K562 (cell line): ENCODE data around the gene CERS2. TPM values are rescaled to one million over a fixed set of nuclear protein-coding genes. Genes with fewer than 3 reads are reported as not detected.

Experiments
- ARID2 ChIP-seq: fragments of 450-650 bp; IDR thresholded peaks from 2 replicates; pipeline ENCODE4 v1.6.1; 2017; ENCODE audit warnings: antibody characterized with exemption, mild to moderate bottlenecking
- CTCF ChIP-seq, 3 experiments: IDR thresholded peaks in 2 of 3; conservative IDR thresholded peaks in 1 of 3; 2 replicates each; pipeline ENCODE4 v1.5.1; 2011 to 2012; ENCODE audit warnings: low read length in 3 of 3, mild to moderate bottlenecking in 3 of 3, control low read depth in 2 of 3, improper control_type of control experiment in 1 of 3, inconsistent platforms in 1 of 3, low read depth in 1 of 3, mixed read lengths in 1 of 3, moderate library complexity in 1 of 3; ENCODE audit not compliant: insufficient read depth in 2 of 3
- DPF2 ChIP-seq: fragments of 450-650 bp; IDR thresholded peaks from 2 replicates; pipeline ENCODE4 v1.6.1; 2016
- FUS ChIP-seq: fragments of 200-400 bp; formaldehyde crosslinking; optimal IDR thresholded peaks from 2 replicates; pipeline ENCODE3; 2017; ENCODE audit warnings: low read depth, low read length
- HDAC2 ChIP-seq: fragments of 450-650 bp; IDR thresholded peaks from 2 replicates; pipeline ENCODE4 v1.6.1; 2016; ENCODE audit warnings: mild to moderate bottlenecking
- L3MBTL2 ChIP-seq: fragments of 450-650 bp; IDR thresholded peaks from 2 replicates; pipeline ENCODE4 v1.6.1; 2016; ENCODE audit warnings: mild to moderate bottlenecking, moderate library complexity
- MAFK ChIP-seq: IDR thresholded peaks from 2 replicates; pipeline ENCODE4 v1.6.1; 2011; ENCODE audit warnings: low read length, improper control_type of control experiment
- NFYB ChIP-seq: IDR thresholded peaks from 2 replicates; pipeline ENCODE4 v1.6.1; 2011; ENCODE audit warnings: mild to moderate bottlenecking, moderate library complexity; ENCODE audit not compliant: insufficient read length; ENCODE audit errors: extremely low read depth
- PML ChIP-seq: IDR thresholded peaks from 2 replicates; pipeline ENCODE4 v1.6.1; 2012; ENCODE audit warnings: low read length, inconsistent platforms
- PRPF4 ChIP-seq: fragments of 200-400 bp; formaldehyde crosslinking; IDR thresholded peaks from one replicate; pipeline ENCODE4 v1.6.1; 2017; ENCODE audit warnings: low read length, low read depth, mild to moderate bottlenecking; ENCODE audit not compliant: insufficient read depth, poor library complexity, severe bottlenecking
- RB1 ChIP-seq: fragments of 450-650 bp; IDR thresholded peaks from 2 replicates; pipeline ENCODE4 v1.6.1; 2017; ENCODE audit warnings: low read depth, mild to moderate bottlenecking
- RBFOX2 ChIP-seq: fragments of 200-400 bp; formaldehyde crosslinking; IDR thresholded peaks from 2 replicates; pipeline ENCODE4 v1.6.1; 2017; ENCODE audit warnings: low read depth, mild to moderate bottlenecking, low read length, moderate library complexity
- SMARCE1 ChIP-seq: fragments of 450-650 bp; IDR thresholded peaks from 2 replicates; pipeline ENCODE4 v1.7.1; 2016; ENCODE audit warnings: mild to moderate bottlenecking
- SP1 ChIP-seq: sonication (generic); formaldehyde crosslinking; IDR thresholded peaks from 2 replicates; pipeline ENCODE4 v1.8.1; 2022; ENCODE audit warnings: mild to moderate bottlenecking, missing genetic modification reagents
- TBP ChIP-seq: optimal IDR thresholded peaks from 2 replicates; pipeline ENCODE3; 2011; ENCODE audit warnings: low read depth, low read length, improper control_type of control experiment
- TCFL5 ChIP-seq: fragments of 250-450 bp; sonication (Bioruptor Pico); conservative IDR thresholded peaks from 2 replicates; pipeline ENCODE4 v1.6.1; 2021; ENCODE audit warnings: mild to moderate bottlenecking, moderate library complexity, matching md5 sums
- TEAD1 ChIP-seq, 2 experiments: fragments of 450-650 bp in 1 of 2; sonication (generic) in 1 of 2; formaldehyde crosslinking; IDR thresholded peaks; 2 replicates each; pipeline versions ENCODE4 v1.4.0 to v1.8.0; 2020 to 2022; ENCODE audit warnings: mild to moderate bottlenecking in 2 of 2, missing genetic modification reagents in 1 of 2
- TFE3 ChIP-seq: fragments of 450-650 bp; formaldehyde crosslinking; IDR thresholded peaks from 2 replicates; pipeline ENCODE4 v1.4.0; 2020; ENCODE audit warnings: mild to moderate bottlenecking, mixed read lengths
- TRIM24 ChIP-seq, 2 experiments: fragments of 450-650 bp; IDR thresholded peaks; 2 replicates each; pipeline ENCODE4 v1.6.1; 2016
- VEZF1 ChIP-seq: fragments of 200-800 bp; sonication (Bioruptor generic); IDR thresholded peaks from 2 replicates; pipeline ENCODE4 v1.6.1; 2017; ENCODE audit warnings: missing genetic modification characterization, missing compliant biosample characterization
- ZFP1 ChIP-seq: fragments of 450-650 bp; formaldehyde crosslinking; IDR thresholded peaks from 2 replicates; pipeline ENCODE4 v1.4.0; 2020; ENCODE audit warnings: mild to moderate bottlenecking, mixed read lengths
- ZNF165 ChIP-seq: fragments of 250-450 bp; sonication (Bioruptor Pico); IDR thresholded peaks from 2 replicates; pipeline ENCODE4 v1.4.0; 2020; ENCODE audit warnings: borderline replicate concordance
- ZNF444 ChIP-seq: fragments of 250-450 bp; sonication (Bioruptor Pico); IDR thresholded peaks from 2 replicates; pipeline ENCODE4 v1.4.0; 2020; ENCODE audit warnings: mild to moderate bottlenecking, moderate library complexity
- ZNF512 ChIP-seq: IDR thresholded peaks from 2 replicates; pipeline ENCODE4 v1.6.1; 2016; ENCODE audit warnings: missing genetic modification characterization, missing compliant biosample characterization
- ZNF561 ChIP-seq: fragments of 450-650 bp; formaldehyde crosslinking; conservative IDR thresholded peaks from 2 replicates; pipeline ENCODE4 v1.4.0; 2020; ENCODE audit warnings: mild to moderate bottlenecking, moderate library complexity
- polyA plus RNA-seq, 8 experiments: library from polyadenylated mRNA; depleted of rRNA in 4 of 8; stranded (reverse) in 5 of 8; unstranded in 3 of 8; fragments of >200 nt; fragmentation: Nextera tagmentation in 2 of 8; fragmentation: Illumina TruSeq in 1 of 8; extraction: Ambion mirVana in 2 of 8; extraction: Trizol in 1 of 8; gene quantifications; 2 replicates each; pipeline versions ENCODE4 v1.2.1 to v1.2.3, GENCODE V29; 2011 to 2014; ENCODE audit warnings: inconsistent platforms in 1 of 8, missing spikeins in 1 of 8
- total RNA-seq, 7 experiments: library from RNA; depleted of rRNA in 6 of 7; stranded (reverse); fragments of >200 nt in 6 of 7; fragmentation: Illumina TruSeq in 2 of 7; extraction: Trizol in 2 of 7; gene quantifications; 2 replicates each; pipeline versions ENCODE4 v1.2.1 to v1.2.3, GENCODE V29; 2011 to 2021; ENCODE audit warnings: low replicate concordance in 1 of 7

Gene CERS2
- total and polyA plus RNA-seq, 9 of the 15 experiments (the other 6 are each of a cell fraction or from before 2014, with no cell fraction given), result 23.4 to 295 (median 132) TPM

GRCh38 chr1:150922519-150922975 lies 52.1 kb downstream of the CERS2 start (continued):
- TF ChIP-seq RB1 (peak; percentile 47; the same call in 1 of the 2 replicates), FUS (no peak), L3MBTL2 (no peak), TFE3 (CRISPR knock-in tag) (no peak), VEZF1 (CRISPR knock-in tag) (0 out of 2 replicates have a peak, but pooled peaks have one; percentile 34), DPF2 (peak; percentile 41; the same call in 1 of the 2 replicates), TCFL5 (CRISPR knock-in tag) (no peak), PML (no peak), SP1 (CRISPR knock-in tag) (no peak), TBP (no peak), NFYB (no peak), ZNF561 (CRISPR knock-in tag) (no peak), RBFOX2 (no peak), ZFP1 (no peak), TEAD1 (CRISPR knock-in tag; IDR thresholded peaks at IDR 0.05) (no peak), ZNF444 (CRISPR knock-in tag) (no peak), ARID2 (no peak), HDAC2 (no peak), CTCF (IDR thresholded peaks at IDR 0.05 in 2 of 3, conservative IDR thresholded peaks at IDR 0.05 in 1 of 3; ENCODE audit: insufficient read depth in 2 of 3, low read depth in 1 of 3, low read length in 3 of 3) (peak; percentile 73 to 86 (median 83)), PRPF4 (no peak), MAFK (0 out of 2 replicates have a peak, but pooled peaks have one; percentile 14), ZNF512 (tag) (no peak), ZNF165 (CRISPR knock-in tag) (no peak), SMARCE1 (no peak), TRIM24 (IDR thresholded peaks at IDR 0.05) (no peak)
